Measurements from ENCODE around the gene AFTPH. TPM values are rescaled to one million over a fixed set of nuclear protein-coding genes. Genes with fewer than 3 reads are reported as not detected.

The AFTPH gene
- total RNA-seq, 1 experiment from 2014 or later, result 40.5 TPM

GRCh38 chr2:64612575-64613195 is 88.6 kb downstream of the AFTPH start:
- no peaks in the 10 kb centered on the region for H3K36me3 ChIP-seq (ENCODE audit: low read depth)
- intact Hi-C loops (cut with micrococcal nuclease; ENCODE audit: unreplicated experiment), result no loop called here
- H3K27ac ChIP-seq, result no peak overlapping the region
- no TSS peak for BruUV-seq (replicated peaks)
- no peak overlapping the region for H3K4me3 ChIP-seq
- H3K4me1 ChIP-seq (replicated peaks; ENCODE audit: insufficient read depth), result peaks cover 19% of the 10 kb centered on the region
- DNase-seq, result no peak
- H3K4me2 ChIP-seq, result no peak overlapping the region
- H3K27me3 ChIP-seq (ENCODE audit: insufficient read depth, low read depth), result no peaks in the 10 kb centered on the region
- H3K79me2 ChIP-seq (ENCODE audit: low read depth), result no peaks in the 10 kb centered on the region
- ChIA-PET POLR2A (ENCODE audit: unreplicated experiment) (no interaction called here), CTCF (no interaction called here)
- TF ChIP-seq CTCF (conservative IDR thresholded peaks at IDR 0.05) (no peak), EZH2 (IDR thresholded peaks at IDR 0.05; ENCODE audit: low read depth) (no peak)
- no peaks in the 10 kb centered on the region for H3K9me3 ChIP-seq (ENCODE audit: insufficient read depth, low read depth)
- H3K9me2 ChIP-seq (ENCODE audit: insufficient read depth), result no peaks in the 10 kb centered on the region
- no peak overlapping the region for H2AFZ ChIP-seq
- no peaks in the 10 kb centered on the region for H4K20me1 ChIP-seq (ENCODE audit: insufficient read depth)
- H3F3A ChIP-seq (ENCODE audit: insufficient read depth, low read depth), result peaks cover 7% of the 10 kb centered on the region

- DNase-seq, result no peak
- CTCF ChIA-PET, result no interaction called here
- TF ChIP-seq EZH2 (IDR thresholded peaks at IDR 0.05; ENCODE audit: low read depth) (no peak), CTCF (conservative IDR thresholded peaks at IDR 0.05) (no peak)
- no peaks in the 10 kb centered on the region for H3K27me3 ChIP-seq (ENCODE audit: insufficient read depth, low read depth)
- no peak overlapping the region for H2AFZ ChIP-seq
- no peaks in the 10 kb centered on the region for H3K9me2 ChIP-seq (ENCODE audit: insufficient read depth)
- H3K9me3 ChIP-seq (ENCODE audit: insufficient read depth, low read depth), result no peaks in the 10 kb centered on the region
- no peak overlapping the region for H3K4me2 ChIP-seq
- no peak overlapping the region for H3K4me3 ChIP-seq
- no peak overlapping the region for H3K27ac ChIP-seq
- intact Hi-C loops (cut with micrococcal nuclease; ENCODE audit: unreplicated experiment), result no loop called here
- H3F3A ChIP-seq (ENCODE audit: insufficient read depth, low read depth), result peaks cover 3% of the 10 kb centered on the region
- POLR2A ChIA-PET (ENCODE audit: unreplicated experiment), result no interaction called here
- H4K20me1 ChIP-seq (ENCODE audit: insufficient read depth), result no peaks in the 10 kb centered on the region
- no peaks in the 10 kb centered on the region for H3K36me3 ChIP-seq (ENCODE audit: low read depth)
- BruUV-seq (replicated peaks), result no TSS peak
- peaks cover 13% of the 10 kb centered on the region for H3K4me1 ChIP-seq (replicated peaks; ENCODE audit: insufficient read depth)
- H3K79me2 ChIP-seq (ENCODE audit: low read depth), result no peaks in the 10 kb centered on the region
Measured at GRCh38 chr2:64613276-64613675, 89.1 kb downstream of the AFTPH start.

GRCh38 chr2:64615192-64615763 is 91.2 kb downstream of the AFTPH start:
- TF ChIP-seq CTCF (conservative IDR thresholded peaks at IDR 0.05), result no peak
- TF ChIP-seq EZH2 (IDR thresholded peaks at IDR 0.05; ENCODE audit: low read depth), result no peak
- no peak overlapping the region for H3K4me3 ChIP-seq
- no peak overlapping the region for H2AFZ ChIP-seq
- H3K4me2 ChIP-seq, result no peak overlapping the region
- ChIA-PET CTCF (no interaction called here), POLR2A (ENCODE audit: unreplicated experiment) (interaction anchor here (0.6 kb wide), 1 partner anchor 136 kb away, joined by 4 read pairs; no protein-coding TSS in a partner anchor)
- no peaks in the 10 kb centered on the region for H3K9me2 ChIP-seq (ENCODE audit: insufficient read depth)
- H3K79me2 ChIP-seq (ENCODE audit: low read depth), result no peaks in the 10 kb centered on the region
- H3K27me3 ChIP-seq (ENCODE audit: insufficient read depth, low read depth), result no peaks in the 10 kb centered on the region
- no peaks in the 10 kb centered on the region for H4K20me1 ChIP-seq (ENCODE audit: insufficient read depth)
- H3K4me1 ChIP-seq (replicated peaks; ENCODE audit: insufficient read depth), result no peaks in the 10 kb centered on the region
- intact Hi-C loops (cut with micrococcal nuclease; ENCODE audit: unreplicated experiment), result no loop called here
- H3F3A ChIP-seq (ENCODE audit: insufficient read depth, low read depth), result no peaks in the 10 kb centered on the region
- no peaks in the 10 kb centered on the region for H3K9me3 ChIP-seq (ENCODE audit: insufficient read depth, low read depth)
- BruUV-seq (replicated peaks), result no TSS peak
- DNase-seq, result no peak
- H3K27ac ChIP-seq, result no peak overlapping the region
- no peaks in the 10 kb centered on the region for H3K36me3 ChIP-seq (ENCODE audit: low read depth)
